Measurements from ENCODE around the gene NANOGP8. TPM values are rescaled to one million over a fixed set of nuclear protein-coding genes. Genes with fewer than 3 reads are reported as not detected.

NANOGP8 gene
- polyA plus RNA-seq, 1 donor from 2014 or later = not detected

GRCh38 chr15:35126236-35126635, 41.1 kb upstream of the NANOGP8 start:
- Histone ChIP-seq H3K9ac (ENCODE audit: low read length) (no peak overlapping the region), H3K27ac (ENCODE audit: low read length) (no peak overlapping the region), H3K79me2 (replicated peaks; ENCODE audit: insufficient read depth, low read length) (no peaks in the 10 kb centered on the region), H3K36me3 (ENCODE audit: insufficient read depth, low read length) (no peaks in the 10 kb centered on the region), H3K9me3 (ENCODE audit: low read length) (no peaks in the 10 kb centered on the region), H3K27me3 (ENCODE audit: insufficient read depth, low read depth, low read length) (no peaks in the 10 kb centered on the region), H2AFZ (ENCODE audit: low read depth, low read length) (no peak overlapping the region), H3K9me2 (ENCODE audit: insufficient read depth, low read length) (no peaks in the 10 kb centered on the region), H3F3A (ENCODE audit: insufficient read depth, low read length, poor library complexity, severe bottlenecking) (no peaks in the 10 kb centered on the region), H3K4me3 (ENCODE audit: low read length) (no peak overlapping the region), H4K20me1 (ENCODE audit: insufficient read depth) (no peaks in the 10 kb centered on the region), H3K4me2 (ENCODE audit: low read length) (no peak overlapping the region)
- TF ChIP-seq CTCF (IDR thresholded peaks at IDR 0.05; ENCODE audit: poor library complexity, severe bottlenecking) = no peak
- TF ChIP-seq TAF1 (IDR thresholded peaks at IDR 0.05; ENCODE audit: low read depth) = no peak
- TF ChIP-seq MXI1 (conservative IDR thresholded peaks at IDR 0.05; ENCODE audit: poor library complexity, severe bottlenecking) = no peak
- no peak for TF ChIP-seq EZH2 (IDR thresholded peaks at IDR 0.05; ENCODE audit: borderline replicate concordance, insufficient read depth, low read length, poor library complexity, severe bottlenecking)
- no peak for TF ChIP-seq EP300 (conservative IDR thresholded peaks at IDR 0.05; ENCODE audit: poor library complexity, severe bottlenecking)
- TF ChIP-seq POLR2AphosphoS5 (IDR thresholded peaks at IDR 0.05) = no peak
- no peak for TF ChIP-seq RAD21 (conservative IDR thresholded peaks at IDR 0.05)
- no peak for TF ChIP-seq REST (IDR thresholded peaks at IDR 0.05; ENCODE audit: borderline replicate concordance)
- no peak for TF ChIP-seq SMC3 (conservative IDR thresholded peaks at IDR 0.05; ENCODE audit: poor library complexity)

- H3K4me3 ChIP-seq (ENCODE audit: low read length) = no peak overlapping the region
- no peak overlapping the region for H3K9ac ChIP-seq (ENCODE audit: low read length)
- H3K4me2 ChIP-seq (ENCODE audit: low read length) = no peak overlapping the region
- H3K27ac ChIP-seq (ENCODE audit: low read length) = no peak overlapping the region
- no peaks in the 10 kb centered on the region for H3K27me3 ChIP-seq (ENCODE audit: insufficient read depth, low read depth, low read length)
- no peaks in the 10 kb centered on the region for H4K20me1 ChIP-seq (ENCODE audit: insufficient read depth)
- no peaks in the 10 kb centered on the region for H3K9me3 ChIP-seq (ENCODE audit: low read length)
- H3F3A ChIP-seq (ENCODE audit: insufficient read depth, low read length, poor library complexity, severe bottlenecking) = no peaks in the 10 kb centered on the region
- TF ChIP-seq REST (IDR thresholded peaks at IDR 0.05; ENCODE audit: borderline replicate concordance) (no peak), CTCF (IDR thresholded peaks at IDR 0.05; ENCODE audit: poor library complexity, severe bottlenecking) (no peak), MXI1 (conservative IDR thresholded peaks at IDR 0.05; ENCODE audit: poor library complexity, severe bottlenecking) (no peak), EZH2 (IDR thresholded peaks at IDR 0.05; ENCODE audit: borderline replicate concordance, insufficient read depth, low read length, poor library complexity, severe bottlenecking) (no peak), EP300 (conservative IDR thresholded peaks at IDR 0.05; ENCODE audit: poor library complexity, severe bottlenecking) (no peak), SMC3 (conservative IDR thresholded peaks at IDR 0.05; ENCODE audit: poor library complexity) (no peak), RAD21 (conservative IDR thresholded peaks at IDR 0.05) (no peak), POLR2AphosphoS5 (IDR thresholded peaks at IDR 0.05) (no peak)
- H3K79me2 ChIP-seq (replicated peaks; ENCODE audit: insufficient read depth, low read length) = no peaks in the 10 kb centered on the region
- H3K36me3 ChIP-seq (ENCODE audit: insufficient read depth, low read length) = no peaks in the 10 kb centered on the region
- no peaks in the 10 kb centered on the region for H3K9me2 ChIP-seq (ENCODE audit: insufficient read depth, low read length)
- H2AFZ ChIP-seq (ENCODE audit: low read depth, low read length) = no peak overlapping the region
Observed at GRCh38 chr15:35123743-35124142, 38.6 kb upstream of the NANOGP8 start.
